Motor neuron (in vitro differentiated cells): Measurements from ENCODE around the gene STRA8. TPM values are rescaled to one million over a fixed set of nuclear protein-coding genes. Genes with fewer than 3 reads are reported as not detected.

Source experiments
- ATAC-seq, 8 experiments: fragments of 200-7000 bp; cut with Tn5 transposase; replicated peaks in 6 of 8; 2 replicates each; pipeline ENCODE4 v1.8.0; 2021; ENCODE audit warnings: mild to moderate bottlenecking in 8 of 8, moderate library complexity in 8 of 8
- H3K27ac ChIP-seq, 2 donors: fragments of 250-450 bp; sonication (Bioruptor Pico); 2 replicates each; pipeline ENCODE4 v1.9.0; 2021; ENCODE audit warnings: antibody characterized with exemption in 2 of 2, mild to moderate bottlenecking in 2 of 2, moderate library complexity in 1 of 2
- H3K4me1 ChIP-seq, 2 donors: fragments of 250-450 bp; sonication (Bioruptor Pico); replicated peaks in 1 of 2; 2 replicates each; pipeline ENCODE4 v1.6.1; 2021; ENCODE audit warnings: antibody characterized with exemption in 2 of 2, mild to moderate bottlenecking in 2 of 2, moderate library complexity in 1 of 2
- H3K4me3 ChIP-seq, 5 donors: fragments of 250-450 bp; sonication (Bioruptor Pico); 2 replicates each; pipeline ENCODE4 v1.9.0; 2021; ENCODE audit warnings: antibody characterized with exemption in 5 of 5, mild to moderate bottlenecking in 5 of 5, moderate library complexity in 4 of 5
- WGBS, 10 experiments: fragments of 450-650 bp; shearing (Covaris generic); methylation state at CpG; one replicate each; pipeline ENCODE4 v1.0.0; 2022; 5-methylcytosine and 5-hydroxymethylcytosine counted together
- in situ Hi-C, 9 experiments: fragments of 400-800 bp; cut with MboI; loops; one replicate each; pipeline ENCODE4 v1.15.0; 2021; ENCODE audit warnings: low sequenced_read_pairs in 9 of 9, low pct_unique_long_range_greater_than_20kb in 2 of 9; ENCODE audit not compliant: unreplicated experiment in 9 of 9
- total RNA-seq, 8 experiments: library from RNA; unstranded; fragments of 300-600 nt; gene quantifications; 2 replicates each; pipeline versions ENCODE4 v1.2.3 to v1.2.4, GENCODE V29; 2022

STRA8 gene
- total RNA-seq, 8 experiments from 2014 or later = not detected

DNA sequence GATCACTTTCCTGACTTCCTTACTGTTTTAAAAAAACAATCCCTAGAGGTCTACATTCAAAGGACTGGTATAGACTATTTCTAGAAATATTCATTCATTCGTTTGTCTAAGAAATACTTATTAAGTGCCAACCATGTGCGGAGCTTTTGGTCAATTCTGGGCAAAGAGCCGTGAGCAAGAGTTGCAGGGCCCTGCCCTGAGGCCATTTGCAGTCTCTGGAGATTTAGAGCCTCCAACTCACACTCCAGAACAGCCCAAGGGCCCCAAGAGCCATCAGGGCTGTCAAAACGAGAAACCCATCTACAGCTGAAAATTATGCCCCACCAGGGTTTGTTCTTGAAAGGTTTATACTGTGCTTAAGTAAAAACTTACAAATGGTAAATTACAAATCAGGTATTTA lies 38.5 kb upstream of the STRA8 start:
- in situ Hi-C loops = no loop called here

DNA sequence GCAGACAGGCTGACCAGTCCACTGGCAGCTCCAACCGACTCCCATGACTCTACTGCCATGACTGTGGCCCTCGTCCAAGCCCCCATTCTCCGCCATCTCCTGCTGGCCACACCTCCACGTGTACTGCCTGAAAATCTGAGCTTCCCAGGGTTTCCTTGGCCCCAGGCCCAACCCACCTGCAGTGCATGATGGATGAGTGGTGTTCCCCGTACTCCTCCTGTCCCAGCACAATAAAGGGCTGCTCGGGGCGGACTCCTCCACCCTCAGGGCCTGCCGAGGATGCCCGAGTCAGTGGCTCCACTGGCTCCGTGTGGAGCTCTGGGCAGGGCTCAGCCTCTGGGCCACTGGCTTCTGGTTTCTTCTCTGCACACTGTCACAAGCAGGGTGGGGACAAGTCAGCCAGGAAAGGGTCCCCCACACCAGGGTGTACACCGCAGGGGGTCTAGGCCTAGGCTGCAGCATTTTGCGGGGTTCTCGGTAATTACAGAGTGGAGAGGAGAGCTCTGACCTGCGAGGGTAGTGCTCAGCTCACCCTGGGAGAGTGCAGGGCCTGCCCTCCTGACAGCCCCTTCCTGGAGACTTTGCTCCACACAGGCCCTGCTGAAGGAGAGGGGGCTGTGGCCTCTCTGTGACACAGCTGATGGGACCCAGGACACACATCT lies 37.5 kb upstream of the STRA8 start:
- Histone ChIP-seq H3K4me1 (no peaks in the 10 kb centered on the region), H3K4me3 (no peak overlapping the region), H3K27ac (no peak overlapping the region)
- ATAC-seq = no peak
- in situ Hi-C loops = no loop called here
- WGBS, 10 experiments = 90 to 100% (median 92%) methylated on average over 2 to 4 of the region's 14 CpGs; no CpG with 5 or more reads in 6 of the 10 experiments

More for the DNA sequence above, 38.5 kb upstream of the STRA8 start:
- ATAC-seq = no peak
- Histone ChIP-seq H3K27ac (no peak overlapping the region), H3K4me3 (no peak overlapping the region), H3K4me1 (no peaks in the 10 kb centered on the region)
- 78 to 100% (median 91%) methylated on average over 1 to 4 of the region's 4 CpGs; no CpG with 5 or more reads in 2 of the 10 experiments for WGBS, 10 experiments

DNA sequence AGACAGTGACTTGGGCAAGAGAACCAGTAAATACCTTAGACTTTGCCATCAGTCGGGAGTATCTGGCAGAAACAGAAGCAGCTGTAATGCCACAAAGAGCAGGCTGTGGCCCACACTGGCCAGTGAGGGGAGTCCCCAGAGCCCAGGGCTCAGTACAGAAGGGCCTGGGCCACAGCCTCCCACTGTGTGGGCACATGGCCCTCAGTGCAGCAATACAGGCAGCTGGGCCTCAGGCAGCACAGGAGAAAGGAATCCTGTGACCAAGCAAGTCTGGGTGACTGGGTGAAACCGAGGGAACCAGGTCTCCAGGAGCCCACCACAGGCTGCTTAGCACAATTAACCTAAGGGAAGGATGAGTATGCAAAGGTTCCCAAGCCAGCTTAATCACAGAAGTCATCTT lies 36.3 kb upstream of the STRA8 start:
- H3K27ac ChIP-seq = no peak overlapping the region
- in situ Hi-C loops = no loop called here

GRCh38 chr7:135197906-135198655 lies 35.6 kb upstream of the STRA8 start:
- in situ Hi-C loops = no loop called here
- 28 to 100% (median 98%) methylated on average over 2 to 5 of the region's 15 CpGs; no CpG with 5 or more reads in 4 of the 10 experiments for WGBS, 10 experiments
- no peaks in the 10 kb centered on the region for H3K4me1 ChIP-seq
- no peak overlapping the region for H3K27ac ChIP-seq
- no peak for ATAC-seq
- H3K4me3 ChIP-seq = no peak overlapping the region

More for the DNA sequence above, 36.3 kb upstream of the STRA8 start:
- Histone ChIP-seq H3K4me3 (no peak overlapping the region), H3K4me1 (no peaks in the 10 kb centered on the region)
- ATAC-seq = peak in 1 of 8 experiments; percentile 38
- 60 to 100% (median 84%) methylated on average over 1 to 2 of the region's 2 CpGs; no CpG with 5 or more reads in 4 of the 10 experiments for WGBS, 10 experiments

DNA sequence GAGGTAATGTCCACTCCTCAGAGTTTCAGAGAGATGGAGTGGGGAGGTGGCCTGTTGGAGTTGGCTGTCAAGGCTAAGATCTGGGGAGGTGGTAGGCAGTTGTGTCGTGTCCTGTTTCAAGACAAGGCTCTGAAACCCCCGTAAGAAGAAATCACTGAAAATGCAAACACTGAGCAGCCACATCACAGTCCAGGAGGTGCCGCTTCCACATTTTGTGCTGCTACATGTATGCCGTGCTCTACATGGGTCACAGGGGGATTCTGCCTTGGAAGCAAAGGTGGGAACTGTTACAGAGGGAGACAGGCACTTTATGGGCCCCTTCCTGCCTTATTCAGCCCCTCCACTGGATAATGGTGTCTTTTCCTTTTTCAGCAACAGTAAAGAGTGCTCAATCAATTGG lies 34.2 kb upstream of the STRA8 start:
- H3K4me1 ChIP-seq = no peaks in the 10 kb centered on the region
- no peak for ATAC-seq
- WGBS, 10 experiments = 70 to 100% (median 95%) methylated on average over 2 to 3 of the region's 4 CpGs; no CpG with 5 or more reads in 3 of the 10 experiments
- H3K27ac ChIP-seq = no peak overlapping the region
- in situ Hi-C loops = no loop called here
- H3K4me3 ChIP-seq = no peak overlapping the region

- in situ Hi-C loops = no loop called here
Measured at GRCh38 chr7:135200821-135201331, 32.8 kb upstream of the STRA8 start.

GRCh38 chr7:135201350-135201749 lies 32.3 kb upstream of the STRA8 start:
- no peak for ATAC-seq
- 56 to 83% (median 74%) methylated on average over 1 to 2 of the region's 2 CpGs; no CpG with 5 or more reads in 1 of the 10 experiments for WGBS, 10 experiments
- in situ Hi-C loops = no loop called here
- Histone ChIP-seq H3K27ac (no peak overlapping the region), H3K4me1 (no peaks in the 10 kb centered on the region), H3K4me3 (no peak overlapping the region)

More at GRCh38 chr7:135200821-135201331, 32.8 kb upstream of the STRA8 start:
- Histone ChIP-seq H3K4me3 (no peak overlapping the region), H3K27ac (no peak overlapping the region), H3K4me1 (no peaks in the 10 kb centered on the region)
- WGBS, 10 experiments = 33 to 100% (median 80%) methylated on average over 1 to 3 of the region's 3 CpGs; no CpG with 5 or more reads in 2 of the 10 experiments
- no peak for ATAC-seq

DNA sequence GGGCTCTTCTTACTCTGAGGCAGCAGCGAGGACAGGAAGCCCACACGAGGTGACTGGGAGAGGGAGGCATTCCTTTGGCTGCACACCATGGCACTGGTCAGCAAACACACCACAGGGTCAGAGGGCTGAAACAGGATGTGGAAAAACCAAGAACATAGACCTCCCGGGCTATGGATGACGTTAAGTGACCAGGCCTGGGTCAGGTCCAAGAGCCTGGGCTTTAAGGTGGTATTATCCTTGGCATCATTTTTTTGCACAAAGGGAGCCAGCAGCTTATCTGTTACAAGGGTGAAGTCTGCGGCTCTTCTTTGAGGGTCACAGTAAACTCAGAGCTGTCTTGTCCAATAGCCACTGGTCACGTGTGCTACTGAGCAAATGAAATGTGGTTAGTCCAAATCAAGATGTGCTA lies 29.3 kb upstream of the STRA8 start:
- ATAC-seq = no peak
- Histone ChIP-seq H3K4me3 (no peak overlapping the region), H3K4me1 (peaks cover 0 to 3% of the 10 kb centered on the region in 2 donors), H3K27ac (no peak overlapping the region)
- in situ Hi-C loops = no loop called here
- 30 to 100% (median 90%) methylated on average over 1 to 6 of the region's 6 CpGs; no CpG with 5 or more reads in 3 of the 10 experiments for WGBS, 10 experiments

DNA sequence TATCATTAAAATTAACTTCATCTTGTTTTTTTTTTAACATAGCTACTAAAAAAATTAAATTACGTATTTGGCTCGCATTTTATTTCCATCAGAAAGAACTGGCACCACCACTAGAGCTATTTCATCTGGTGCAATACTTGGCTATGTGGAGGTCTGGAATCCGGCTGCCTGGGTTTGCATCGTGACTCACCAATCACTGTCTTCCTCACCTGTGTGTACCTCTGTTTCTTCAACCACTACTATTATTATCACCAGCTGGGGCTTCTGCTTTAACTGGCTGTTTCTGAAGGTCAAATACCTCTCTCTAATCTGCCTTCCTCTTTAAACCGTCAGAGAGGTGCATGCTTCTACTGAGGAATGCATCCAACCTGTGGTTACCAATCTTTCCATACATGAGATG lies 28.8 kb upstream of the STRA8 start:
- ATAC-seq = no peak
- Histone ChIP-seq H3K4me3 (no peak overlapping the region), H3K27ac (no peak overlapping the region), H3K4me1 (peaks cover 0 to 3% of the 10 kb centered on the region in 2 donors)
- WGBS, 10 experiments = 71 to 100% (median 93%) methylated on average over 2 to 5 of the region's 5 CpGs; no CpG with 5 or more reads in 1 of the 10 experiments
- in situ Hi-C loops = no loop called here

DNA sequence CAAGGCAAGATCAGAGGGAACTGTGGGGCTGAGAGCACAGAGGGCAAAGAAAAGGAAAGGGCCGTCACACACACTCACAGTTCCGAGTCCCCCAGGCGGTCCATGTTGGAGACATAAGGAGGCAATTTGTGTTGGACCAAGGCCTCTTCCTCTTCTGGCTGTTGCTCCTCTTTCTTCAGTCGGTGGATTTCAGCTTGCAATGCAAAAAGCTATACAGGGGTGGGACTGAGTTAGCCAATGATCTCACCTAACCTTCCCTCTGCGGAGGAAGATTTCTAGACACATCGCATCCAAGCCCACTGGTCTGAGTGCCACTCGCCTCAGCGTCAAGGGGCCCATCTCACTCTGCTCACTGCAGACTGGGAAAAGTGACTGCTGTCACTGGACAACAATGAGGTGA lies 27.8 kb upstream of the STRA8 start:
- H3K4me3 ChIP-seq = no peak overlapping the region
- in situ Hi-C loops = no loop called here
- no peak overlapping the region for H3K27ac ChIP-seq
- peaks cover 3% of the 10 kb centered on the region in 2 donors for H3K4me1 ChIP-seq
- 40 to 100% (median 80%) methylated on average over 1 to 8 of the region's 8 CpGs; no CpG with 5 or more reads in 4 of the 10 experiments for WGBS, 10 experiments
- no peak for ATAC-seq

DNA sequence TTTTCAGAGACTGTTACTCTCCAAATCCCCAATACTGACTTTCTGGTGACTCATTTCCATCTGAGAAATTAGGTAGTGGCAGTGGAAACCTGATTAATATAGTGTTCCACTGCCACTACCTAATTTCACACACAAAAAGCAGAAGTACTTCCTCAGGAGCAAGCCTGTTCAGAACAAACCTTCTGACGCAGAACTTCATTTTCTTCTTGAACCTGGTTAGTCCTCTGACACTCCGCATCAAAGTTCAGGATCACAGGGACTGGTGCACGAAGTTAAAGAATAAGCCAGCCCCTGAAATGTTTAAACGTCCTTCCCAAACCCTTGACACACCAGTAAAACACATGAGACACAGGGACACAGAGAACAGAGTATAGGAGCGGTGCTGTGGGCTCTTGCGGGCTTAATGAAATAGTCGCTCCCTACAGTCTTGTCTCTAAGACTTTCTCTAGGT lies 26.7 kb upstream of the STRA8 start:
- H3K27ac ChIP-seq = no peak overlapping the region
- ATAC-seq = no peak
- WGBS, 10 experiments = 71 to 90% (median 81%) methylated on average over 3 to 7 of the region's 7 CpGs; no CpG with 5 or more reads in 3 of the 10 experiments
- peaks cover 3% of the 10 kb centered on the region in 2 donors for H3K4me1 ChIP-seq
- in situ Hi-C loops = no loop called here
- no peak overlapping the region for H3K4me3 ChIP-seq

GRCh38 chr7:135207406-135208101 lies 26.1 kb upstream of the STRA8 start:
- no peak for ATAC-seq
- Histone ChIP-seq H3K4me1 (peaks cover 3% of the 10 kb centered on the region in 2 donors), H3K4me3 (no peak overlapping the region), H3K27ac (no peak overlapping the region)
- WGBS, 10 experiments = 45 to 96% (median 75%) methylated on average over 2 to 7 of the region's 8 CpGs; no CpG with 5 or more reads in 5 of the 10 experiments
- in situ Hi-C loops = no loop called here
